ENCODE data around the gene RFC5. TPM values are rescaled to one million over a fixed set of nuclear protein-coding genes. Genes with fewer than 3 reads are reported as not detected.

RFC5 gene
- total RNA-seq, 1 experiment from 2014 or later = 78.6 TPM

GRCh38 chr12:118059341-118060191, 43.1 kb downstream of the RFC5 start:
- Histone ChIP-seq H3K9me2 (ENCODE audit: insufficient read depth) (no peaks in the 10 kb centered on the region), H3K4me1 (ENCODE audit: control insufficient read depth in 1 of 2, insufficient read depth in 2 of 2, low read length in 2 of 2) (peaks cover 31 to 55% of the 10 kb centered on the region in 2 experiments), H3K36me3 (ENCODE audit: control insufficient read depth in 1 of 2, insufficient read depth in 2 of 2, low read length in 2 of 2) (no peaks in the 10 kb centered on the region), H3K9ac (ENCODE audit: low read length) (peak overlapping the region; percentile 84), H3K4me2 (ENCODE audit: low read length) (peak overlapping the region; percentile 93), H3K9me3 (ENCODE audit: control insufficient read depth in 1 of 2, insufficient read depth in 1 of 2, low read depth in 1 of 2, low read length in 2 of 2) (no peaks in the 10 kb centered on the region), H2AFZ (ENCODE audit: low read depth, low read length, poor library complexity, severe bottlenecking) (no peak overlapping the region), H3K79me2 (ENCODE audit: insufficient read depth, low read length) (peaks cover 38% of the 10 kb centered on the region), H3K4me3 (replicated peaks in 1 of 2; ENCODE audit: low read depth in 1 of 2, low read length in 2 of 2) (peak overlapping the region; percentile 64 to 81), H4K20me1 (ENCODE audit: insufficient read depth) (no peaks in the 10 kb centered on the region), H3K27me3 (ENCODE audit: insufficient read depth, low read length) (no peaks in the 10 kb centered on the region), H3K27ac (ENCODE audit: low read depth, low read length) (peak overlapping the region; percentile 91)
- BruUV-seq (replicated peaks) = TSS peak; percentile 47
- DNase-seq (ENCODE audit: low read depth, low spot score) (no peak), ATAC-seq (no peak)
- intact Hi-C loops (cut with micrococcal nuclease) = loop anchor here (5.0 kb wide), 1 partner anchor 43 kb away; the partner anchor contains the start of gene VSIG10
- POLR2A ChIA-PET = no interaction called here
- RAD21 ChIA-PET (ENCODE audit: low non-redundant PET in 1 of 2, low total read pairs in 2 of 2, uncharacterized antibody in 2 of 2, unreplicated experiment in 2 of 2) = no interaction called here
- CTCF ChIA-PET = no interaction called here
- TF ChIP-seq CEBPB (IDR thresholded peaks at IDR 0.05; ENCODE audit: low read depth) (no peak), REST (IDR thresholded peaks at IDR 0.05; ENCODE audit: low read depth) (no peak), POLR2A (IDR thresholded peaks at IDR 0.05; ENCODE audit: borderline replicate concordance, extremely low read depth, insufficient read depth, insufficient read length) (no peak)
